ENCODE results near the gene RAP1GAP2. TPM values are rescaled to one million over a fixed set of nuclear protein-coding genes. Genes with fewer than 3 reads are reported as not detected.

RAP1GAP2 gene
- total RNA-seq, 4 donors from 2014 or later, result 7.4 to 13.1 (median 10.7) TPM

DNA sequence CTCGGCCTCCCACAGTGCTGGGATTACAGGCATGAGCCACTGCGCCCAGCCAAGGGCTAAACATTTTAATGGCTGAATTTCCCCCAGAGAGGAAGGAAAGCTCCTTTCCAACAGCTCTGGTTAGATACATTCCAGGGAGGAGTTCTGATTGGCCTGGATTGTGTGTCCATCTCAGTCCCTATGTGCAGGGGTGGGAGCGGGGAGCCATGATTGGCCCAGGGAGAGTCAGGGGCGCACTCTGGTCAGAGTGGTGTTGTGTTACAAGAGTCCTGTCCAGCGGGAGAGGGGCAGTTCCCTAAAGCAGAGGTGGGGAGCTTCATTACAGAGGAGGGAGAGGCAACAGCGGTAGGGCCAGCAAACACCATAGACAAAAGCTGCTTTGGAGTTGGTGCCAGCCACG lies 75.0 kb downstream of the RAP1GAP2 start:
- TF ChIP-seq POLR2AphosphoS5 (IDR thresholded peaks at IDR 0.05), result no peak
- TF ChIP-seq CTCF (IDR thresholded peaks at IDR 0.05), result no peak
- TF ChIP-seq POLR2A (IDR thresholded peaks at IDR 0.05; ENCODE audit: low read depth), result no peak
- no peak for TF ChIP-seq EP300 (IDR thresholded peaks at IDR 0.05)
- WGBS, result 44% methylated on average over 6 of the region's 7 CpGs
- intact Hi-C loops (cut with DNase I), result no loop called here

GRCh38 chr17:2871720-2872119 lies 75.5 kb downstream of the RAP1GAP2 start:
- intact Hi-C loops (cut with DNase I), result no loop called here
- TF ChIP-seq POLR2AphosphoS5 (IDR thresholded peaks at IDR 0.05) (no peak), POLR2A (IDR thresholded peaks at IDR 0.05; ENCODE audit: low read depth) (no peak), CTCF (IDR thresholded peaks at IDR 0.05) (no peak), EP300 (IDR thresholded peaks at IDR 0.05) (no peak)
- WGBS, result 81% methylated on average over 9 of the region's 9 CpGs

More for the DNA sequence above, 75.0 kb downstream of the RAP1GAP2 start:
- Histone ChIP-seq H3K27me3 (no peaks in the 10 kb centered on the region), H3K4me1 (peaks cover 0 to 4% (median 2%) of the 10 kb centered on the region in 4 donors), H3K9me3 (no peaks in the 10 kb centered on the region), H3K27ac (replicated peaks in 1 of 4) (no peak overlapping the region), H3K4me3 (no peak overlapping the region), H3K36me3 (no peaks in the 10 kb centered on the region)
- DNase-seq (ENCODE audit: extremely low spot score), result no peak

DNA sequence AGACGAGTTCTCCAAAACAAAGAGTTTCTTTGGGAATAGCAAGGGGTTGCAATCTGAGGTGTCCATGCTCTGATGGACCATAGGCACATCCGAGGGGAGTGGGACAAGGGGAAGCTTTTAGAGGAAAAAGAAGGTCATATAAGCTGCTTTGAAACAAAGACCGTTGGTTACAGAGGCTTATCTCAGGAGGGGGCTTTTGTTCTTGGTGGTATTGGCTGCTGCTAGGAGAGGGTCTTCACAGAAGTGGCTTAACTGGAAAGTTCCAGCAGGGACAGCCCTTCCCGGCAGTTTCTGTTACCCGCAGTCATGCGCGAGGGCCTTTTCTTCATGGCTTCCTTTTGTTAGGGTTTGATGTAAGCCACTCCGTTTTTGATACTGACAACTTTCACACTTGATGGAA lies 76.0 kb downstream of the RAP1GAP2 start:
- 57% methylated on average over 8 of the region's 8 CpGs for WGBS
- H3K27ac ChIP-seq (replicated peaks in 1 of 4), result no peak overlapping the region
- H3K4me1 ChIP-seq, result peaks cover 0 to 4% (median 2%) of the 10 kb centered on the region in 4 donors
- no peak for DNase-seq (ENCODE audit: extremely low spot score)
- TF ChIP-seq POLR2A (IDR thresholded peaks at IDR 0.05; ENCODE audit: low read depth), result no peak
- no peak for TF ChIP-seq CTCF (IDR thresholded peaks at IDR 0.05)
- no peak for TF ChIP-seq POLR2AphosphoS5 (IDR thresholded peaks at IDR 0.05)
- TF ChIP-seq EP300 (IDR thresholded peaks at IDR 0.05), result no peak
- no peaks in the 10 kb centered on the region for H3K27me3 ChIP-seq
- no peaks in the 10 kb centered on the region for H3K9me3 ChIP-seq
- H3K4me3 ChIP-seq, result no peak overlapping the region
- H3K36me3 ChIP-seq, result no peaks in the 10 kb centered on the region
- intact Hi-C loops (cut with DNase I), result no loop called here

More at GRCh38 chr17:2871720-2872119, 75.5 kb downstream of the RAP1GAP2 start:
- Histone ChIP-seq H3K27ac (replicated peaks in 1 of 4) (no peak overlapping the region), H3K27me3 (no peaks in the 10 kb centered on the region), H3K4me1 (peaks cover 0 to 4% (median 2%) of the 10 kb centered on the region in 4 donors), H3K36me3 (no peaks in the 10 kb centered on the region), H3K9me3 (no peaks in the 10 kb centered on the region), H3K4me3 (no peak overlapping the region)
- no peak for DNase-seq (ENCODE audit: extremely low spot score)

- Histone ChIP-seq H3K27me3 (no peaks in the 10 kb centered on the region), H3K27ac (replicated peaks in 1 of 4) (no peak overlapping the region), H3K9me3 (no peaks in the 10 kb centered on the region), H3K36me3 (no peaks in the 10 kb centered on the region), H3K4me3 (no peak overlapping the region), H3K4me1 (peaks cover 0 to 4% (median 0%) of the 10 kb centered on the region in 4 donors)
- TF ChIP-seq POLR2A (IDR thresholded peaks at IDR 0.05; ENCODE audit: low read depth), result no peak
- no peak for TF ChIP-seq CTCF (IDR thresholded peaks at IDR 0.05)
- no peak for TF ChIP-seq POLR2AphosphoS5 (IDR thresholded peaks at IDR 0.05)
- no peak for TF ChIP-seq EP300 (IDR thresholded peaks at IDR 0.05)
- intact Hi-C loops (cut with DNase I), result no loop called here
- WGBS, result 39% methylated on average over 5 of the region's 5 CpGs
- DNase-seq (ENCODE audit: extremely low spot score), result no peak
Observed at GRCh38 chr17:2874189-2874686, 78.0 kb downstream of the RAP1GAP2 start.

GRCh38 chr17:2875608-2876007 lies 79.4 kb downstream of the RAP1GAP2 start:
- no peak for DNase-seq (ENCODE audit: extremely low spot score)
- TF ChIP-seq EP300 (IDR thresholded peaks at IDR 0.05) (no peak), POLR2AphosphoS5 (IDR thresholded peaks at IDR 0.05) (no peak), CTCF (IDR thresholded peaks at IDR 0.05) (no peak), POLR2A (IDR thresholded peaks at IDR 0.05; ENCODE audit: low read depth) (no peak)
- H3K4me1 ChIP-seq, result peaks cover 0 to 4% (median 0%) of the 10 kb centered on the region in 4 donors
- intact Hi-C loops (cut with DNase I), result no loop called here
- H3K4me3 ChIP-seq, result no peak overlapping the region
- no peaks in the 10 kb centered on the region for H3K9me3 ChIP-seq
- no peaks in the 10 kb centered on the region for H3K36me3 ChIP-seq
- no peaks in the 10 kb centered on the region for H3K27me3 ChIP-seq
- WGBS, result 86% methylated on average over 13 of the region's 13 CpGs
- no peak overlapping the region for H3K27ac ChIP-seq (replicated peaks in 1 of 4)

Data from esophagus muscularis mucosa (tissue), 4 donors.